Measurements from ENCODE around the gene ATXN10.
"Not testable (repeated sequence)": the region's sequence is repeated elsewhere in the genome, so short reads cannot be mapped to it uniquely, and the experiment has no call there.

The ATXN10 gene

DNA sequence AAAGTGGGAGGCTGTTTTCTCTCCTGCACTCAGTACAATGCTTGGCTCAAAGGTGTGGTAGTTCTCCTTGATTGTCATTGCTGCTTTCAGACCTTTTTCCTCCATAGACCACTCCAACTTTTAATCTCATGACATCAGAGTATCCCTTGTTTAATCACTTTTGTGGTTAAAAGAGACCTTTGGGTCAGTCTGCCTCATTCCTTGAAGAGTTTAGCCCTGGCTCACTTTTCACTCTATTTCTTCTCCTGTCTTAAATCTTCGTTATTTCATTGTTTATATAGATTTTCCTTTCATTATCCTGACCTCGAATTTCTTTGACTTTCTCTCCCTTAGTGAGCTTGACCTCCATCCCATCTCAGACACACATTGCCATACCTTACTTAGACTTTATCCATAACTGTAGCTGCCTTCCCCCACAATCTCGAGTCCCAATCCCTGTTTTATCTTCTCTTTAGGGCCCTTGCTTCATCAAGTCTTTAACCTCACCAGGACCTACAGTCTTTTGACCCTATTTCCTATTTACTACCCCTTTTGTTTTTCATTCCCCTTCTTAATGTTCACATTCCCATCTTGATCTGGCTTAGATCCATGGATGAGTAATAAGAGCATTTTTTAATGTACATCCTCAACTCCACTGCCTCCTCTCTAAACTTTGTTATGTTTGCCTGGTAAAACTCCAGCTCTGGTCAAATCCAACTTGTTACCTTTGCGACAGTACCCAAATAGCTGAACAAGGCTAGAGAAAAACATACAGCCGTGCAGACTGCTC lies 9.5 kb downstream of the ATXN10 start:
- no peak for DNase-seq

GRCh38 chr22:45682064-45682463 lies 10.4 kb downstream of the ATXN10 start:
- no peak for DNase-seq

- DNase-seq, result not testable (repeated sequence)
Measured at GRCh38 chr22:45682773-45683172, 11.1 kb downstream of the ATXN10 start.

- no peak for DNase-seq
Measured at GRCh38 chr22:45683248-45683647, 11.6 kb downstream of the ATXN10 start.

- DNase-seq, result no peak
Measured at GRCh38 chr22:45683680-45684079, 12.0 kb downstream of the ATXN10 start.

GRCh38 chr22:45684169-45684568 lies 12.5 kb downstream of the ATXN10 start:
- no peak for DNase-seq

DNA sequence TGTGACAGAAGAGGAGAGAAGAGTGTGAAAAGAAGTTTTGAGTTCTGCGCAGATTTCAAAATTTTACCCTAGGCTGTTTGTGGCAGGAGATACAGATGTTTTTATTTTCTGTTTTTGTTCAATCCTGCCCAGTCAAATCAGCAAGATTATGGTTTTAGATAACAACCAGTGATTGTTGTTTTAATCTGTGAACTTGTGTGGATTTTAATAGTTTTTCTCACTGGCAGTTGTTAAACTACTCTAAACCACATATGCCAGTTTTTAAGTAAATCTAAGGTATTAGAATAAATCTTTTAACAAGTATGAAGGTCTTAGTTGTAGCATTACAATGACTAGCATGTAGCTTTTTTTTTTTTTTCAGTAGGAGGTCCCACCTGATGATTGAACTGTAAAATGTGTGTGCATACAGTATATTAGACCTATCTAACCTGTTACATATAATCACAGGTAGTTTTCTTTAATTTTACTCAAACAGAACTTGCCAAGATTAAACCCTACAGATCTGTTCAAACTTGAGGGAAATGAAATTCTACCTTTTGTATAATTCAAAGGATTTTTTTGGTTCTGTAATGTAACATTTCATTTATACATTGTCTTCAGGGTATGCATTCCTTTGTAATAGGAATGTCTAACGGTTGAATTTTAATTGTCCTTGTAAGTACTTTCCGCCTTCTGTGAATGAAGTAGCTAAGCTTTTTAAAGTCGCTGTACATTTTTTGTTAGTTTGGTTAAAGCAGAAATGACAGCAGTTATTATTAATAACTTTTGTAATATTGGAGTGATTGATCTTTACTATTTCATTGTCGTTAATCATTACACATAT lies 13.3 kb downstream of the ATXN10 start:
- no peak for DNase-seq

DNA sequence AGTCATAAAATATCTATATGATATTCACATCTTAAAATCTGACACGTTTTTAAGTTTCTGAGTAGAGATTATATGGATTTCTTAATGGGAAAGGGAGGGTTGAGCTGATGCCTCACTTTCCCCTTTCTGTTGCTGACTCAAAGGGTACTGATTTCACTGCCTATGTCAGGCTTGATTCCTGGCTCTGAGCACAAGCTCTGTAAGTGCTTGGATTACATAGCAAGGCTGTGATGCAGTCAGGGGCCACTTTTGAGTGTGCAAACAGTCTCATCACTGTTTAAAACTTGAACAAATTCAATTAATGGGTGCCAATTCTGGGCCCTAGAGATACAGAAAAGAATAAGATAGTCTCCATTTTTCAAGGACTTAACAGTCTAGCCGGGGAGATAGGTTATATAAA lies 14.4 kb downstream of the ATXN10 start:
- no peak for DNase-seq

DNA sequence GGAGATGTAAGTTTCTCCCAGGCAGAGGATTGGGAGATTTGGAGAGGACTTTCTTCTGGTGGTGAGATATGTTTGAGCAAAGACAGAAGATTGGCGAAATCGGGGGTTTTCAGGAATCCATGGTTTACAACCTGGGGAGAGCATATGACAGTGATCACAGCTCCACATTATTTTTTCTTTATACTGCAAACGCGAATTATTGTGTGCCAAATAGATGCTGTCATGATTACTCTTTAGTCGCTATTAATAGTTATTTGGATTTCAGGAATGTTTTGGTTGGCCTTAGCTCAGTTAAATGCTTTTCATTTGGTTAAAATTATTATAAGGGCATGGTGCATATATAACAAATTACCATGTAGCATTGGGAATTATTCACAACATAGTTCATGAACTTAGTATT lies 15.2 kb downstream of the ATXN10 start:
- no peak for DNase-seq

GRCh38 chr22:45688600-45689080 lies 17.0 kb downstream of the ATXN10 start:
- no peak for DNase-seq

GRCh38 chr22:45689211-45689610 lies 17.6 kb downstream of the ATXN10 start:
- no peak for DNase-seq

DNA sequence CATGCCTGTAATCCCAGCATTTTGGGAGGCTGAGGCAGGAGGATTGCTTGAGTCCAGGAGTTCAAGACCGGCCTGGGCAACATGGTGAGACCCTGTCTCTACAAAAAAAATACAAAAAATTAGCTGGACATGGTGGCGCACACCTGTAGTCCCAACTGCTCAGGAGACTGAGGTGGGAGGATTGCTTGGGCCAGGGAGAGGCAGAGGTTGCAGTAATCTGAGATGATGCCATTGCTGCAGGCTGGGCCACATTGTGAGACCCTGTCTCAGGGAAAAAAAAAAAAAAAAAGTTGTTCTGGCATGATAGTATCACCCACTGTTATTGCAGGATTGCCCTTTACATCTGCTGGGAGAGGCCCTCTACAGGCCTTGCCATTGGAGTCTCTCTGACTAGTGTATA lies 18.4 kb downstream of the ATXN10 start:
- DNase-seq, result no peak

DNA sequence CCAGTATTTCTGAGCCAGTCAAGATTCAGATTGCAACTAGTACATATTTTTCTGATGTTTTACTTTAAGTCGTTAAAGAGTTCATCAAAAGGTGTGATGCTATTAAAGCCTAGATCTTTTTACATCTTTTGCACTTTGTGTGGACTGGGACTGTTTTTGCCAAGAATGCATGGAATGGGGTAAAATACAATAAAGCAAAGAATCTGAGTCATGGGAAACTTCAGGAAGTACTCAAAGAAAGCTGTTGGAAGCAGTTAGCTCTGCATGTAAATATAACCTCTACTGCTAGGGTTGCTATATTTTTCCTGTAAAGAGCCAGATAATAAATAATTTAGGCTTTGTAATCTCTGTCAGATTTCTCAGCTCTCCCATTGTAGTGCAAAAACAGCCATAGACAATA lies 20.9 kb downstream of the ATXN10 start:
- no peak for DNase-seq

- no peak for DNase-seq
Measured at GRCh38 chr22:45693835-45694234, 22.2 kb downstream of the ATXN10 start.

GRCh38 chr22:45696227-45696626 lies 24.6 kb downstream of the ATXN10 start:
- DNase-seq, result no peak

- no peak for DNase-seq
Measured at GRCh38 chr22:45698094-45698493, 26.5 kb downstream of the ATXN10 start.

- no peak for DNase-seq
Measured at GRCh38 chr22:45702981-45703380, 31.3 kb downstream of the ATXN10 start.

- no peak for DNase-seq
Measured at GRCh38 chr22:45703758-45704157, 32.1 kb downstream of the ATXN10 start.

- no peak for DNase-seq
Measured at GRCh38 chr22:45704648-45705047, 33.0 kb downstream of the ATXN10 start.

DNA sequence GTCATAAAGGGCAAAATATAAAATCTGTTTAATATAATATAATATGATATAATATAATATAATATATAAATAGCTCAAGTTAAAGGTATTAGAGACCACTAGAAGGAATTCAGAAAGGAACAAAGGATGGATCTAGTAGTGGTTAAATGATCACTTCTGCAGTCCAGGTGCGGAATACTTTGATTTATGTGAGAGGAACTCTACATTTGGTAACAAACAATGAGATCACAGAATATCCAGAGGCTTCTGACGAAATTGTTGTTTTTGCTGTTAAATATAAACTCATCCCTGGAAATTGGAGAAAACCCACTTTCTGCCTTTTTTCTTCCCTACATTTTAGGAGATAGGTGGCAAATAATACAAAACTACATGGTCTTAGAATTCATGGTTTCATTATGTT lies 36.0 kb downstream of the ATXN10 start:
- no peak for DNase-seq

DNA sequence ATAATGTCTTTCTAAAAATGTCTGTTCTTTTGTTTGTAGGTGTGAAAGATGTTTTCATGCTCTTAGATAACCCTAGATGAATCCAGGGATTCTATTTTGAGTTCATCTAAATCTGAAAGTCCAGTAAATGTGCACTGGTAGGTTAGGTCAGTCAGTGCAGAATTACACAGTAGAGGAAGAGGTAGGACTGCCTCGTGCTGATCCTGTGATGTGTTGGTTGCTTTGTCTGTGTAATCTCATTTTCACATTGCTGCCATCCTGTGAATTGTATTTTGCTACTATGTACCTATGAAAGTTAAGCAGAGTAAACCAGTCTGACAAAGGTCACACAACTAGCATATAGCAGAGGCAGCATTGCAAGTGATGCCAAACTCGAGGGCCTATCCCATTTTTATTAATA lies 36.5 kb downstream of the ATXN10 start:
- DNase-seq, result no peak

DNA sequence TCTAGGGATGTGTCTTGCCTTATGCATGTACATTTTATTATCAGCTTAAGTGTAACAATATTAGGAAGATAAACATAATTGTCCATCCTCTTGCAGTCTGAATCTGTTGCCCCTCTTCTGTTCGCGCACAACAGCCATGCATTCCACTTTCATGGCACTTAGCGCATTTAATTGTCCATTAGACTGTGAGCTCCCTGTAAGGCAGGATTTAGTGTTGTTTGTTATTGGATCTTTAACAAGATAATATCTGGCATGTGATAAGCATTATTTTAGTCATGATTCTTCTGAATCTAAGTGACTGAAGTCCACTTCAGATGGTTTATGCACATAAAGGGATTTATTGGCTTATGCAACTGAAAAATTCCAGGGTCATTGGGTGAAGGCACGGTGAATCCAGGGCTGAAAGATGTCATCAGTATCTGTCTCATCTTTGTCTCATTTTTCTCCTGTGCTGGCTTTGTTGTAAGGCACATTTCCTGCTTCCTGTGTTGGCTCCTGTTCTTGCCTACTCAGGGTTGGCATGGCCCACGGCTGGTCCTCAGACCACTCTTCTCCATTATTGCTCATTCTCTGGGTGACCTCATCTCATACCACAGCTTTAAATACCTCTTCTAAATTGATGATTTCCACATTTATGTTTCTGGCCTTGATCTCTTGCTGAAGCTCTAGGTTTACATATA lies 37.6 kb downstream of the ATXN10 start:
- no peak for DNase-seq

GRCh38 chr22:45709866-45710265 lies 38.2 kb downstream of the ATXN10 start:
- DNase-seq, result no peak

DNA sequence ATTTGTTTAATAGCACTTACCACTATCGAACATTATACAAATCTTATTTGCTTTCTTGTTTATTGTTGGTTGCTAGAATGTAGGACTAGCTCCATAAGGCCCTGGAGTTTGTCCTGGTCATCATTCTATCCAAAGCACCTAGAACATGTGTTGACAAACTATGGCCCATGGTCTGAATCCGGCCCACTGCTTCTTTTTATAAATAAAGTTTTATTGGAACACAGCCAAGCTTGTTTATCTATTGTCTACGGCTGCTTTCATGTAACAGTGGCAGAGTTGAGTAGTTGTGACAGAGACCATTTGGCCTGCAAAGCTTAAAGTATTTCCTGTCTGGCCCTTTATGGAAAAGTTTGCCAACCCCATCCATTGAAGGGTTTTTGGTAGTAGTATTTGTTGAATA lies 38.8 kb downstream of the ATXN10 start:
- DNase-seq, result no peak

Data from NCI-H2081 treated with DMSO at 0.1 percent for 48 hours (cell line).